ENCODE measurements around the gene C1QTNF1. TPM values are rescaled to one million over a fixed set of nuclear protein-coding genes. Genes with fewer than 3 reads are reported as not detected.

C1QTNF1 gene
- polyA plus RNA-seq, 1 of the 3 experiments (the other 2 are of a cell fraction) = 14.3 TPM

DNA sequence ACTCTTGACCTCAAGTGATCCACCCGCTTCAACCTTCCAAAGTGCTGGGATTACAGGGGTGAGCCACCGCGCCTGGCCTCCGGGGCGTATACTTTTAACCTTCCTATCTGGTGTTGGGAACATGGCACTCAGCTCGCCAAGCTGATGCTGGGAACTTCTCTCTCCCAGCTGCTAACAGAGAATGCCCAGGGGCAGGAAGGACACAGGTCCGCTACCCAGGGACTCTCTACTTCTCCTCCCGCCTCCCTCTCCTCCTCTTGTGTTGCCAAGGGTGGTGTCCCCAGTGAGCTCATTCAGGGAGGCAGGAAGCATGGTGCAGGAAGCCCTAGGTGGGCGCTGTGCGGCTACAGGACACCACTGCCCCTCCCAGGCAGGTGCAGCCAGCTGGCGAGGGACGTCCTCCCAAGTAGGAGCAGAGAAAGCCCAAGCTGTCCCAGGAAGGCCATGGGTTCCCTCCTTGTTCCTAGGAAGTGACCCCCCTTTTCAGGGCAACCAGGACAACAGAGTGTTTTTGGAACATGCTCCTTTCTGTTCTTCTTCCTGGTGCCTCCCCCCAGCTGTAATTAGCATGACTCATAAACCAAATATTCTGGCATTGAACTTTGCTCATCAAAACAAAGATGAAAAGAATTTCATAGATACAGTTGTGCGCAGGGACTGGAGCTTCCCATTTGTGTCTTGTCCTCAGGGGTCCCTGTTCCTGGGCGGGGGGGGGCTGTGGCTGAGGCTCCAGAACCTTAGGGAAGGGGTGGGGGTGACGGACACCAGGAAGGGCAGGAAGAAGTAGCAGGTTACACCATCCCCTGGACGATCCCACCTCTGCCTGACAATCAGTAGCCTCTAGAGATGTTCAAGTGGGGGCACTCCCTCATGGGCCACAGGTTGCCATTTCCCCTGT, 2.7 kb downstream of the C1QTNF1 start (continued):
- TF ChIP-seq, protein P1, sequence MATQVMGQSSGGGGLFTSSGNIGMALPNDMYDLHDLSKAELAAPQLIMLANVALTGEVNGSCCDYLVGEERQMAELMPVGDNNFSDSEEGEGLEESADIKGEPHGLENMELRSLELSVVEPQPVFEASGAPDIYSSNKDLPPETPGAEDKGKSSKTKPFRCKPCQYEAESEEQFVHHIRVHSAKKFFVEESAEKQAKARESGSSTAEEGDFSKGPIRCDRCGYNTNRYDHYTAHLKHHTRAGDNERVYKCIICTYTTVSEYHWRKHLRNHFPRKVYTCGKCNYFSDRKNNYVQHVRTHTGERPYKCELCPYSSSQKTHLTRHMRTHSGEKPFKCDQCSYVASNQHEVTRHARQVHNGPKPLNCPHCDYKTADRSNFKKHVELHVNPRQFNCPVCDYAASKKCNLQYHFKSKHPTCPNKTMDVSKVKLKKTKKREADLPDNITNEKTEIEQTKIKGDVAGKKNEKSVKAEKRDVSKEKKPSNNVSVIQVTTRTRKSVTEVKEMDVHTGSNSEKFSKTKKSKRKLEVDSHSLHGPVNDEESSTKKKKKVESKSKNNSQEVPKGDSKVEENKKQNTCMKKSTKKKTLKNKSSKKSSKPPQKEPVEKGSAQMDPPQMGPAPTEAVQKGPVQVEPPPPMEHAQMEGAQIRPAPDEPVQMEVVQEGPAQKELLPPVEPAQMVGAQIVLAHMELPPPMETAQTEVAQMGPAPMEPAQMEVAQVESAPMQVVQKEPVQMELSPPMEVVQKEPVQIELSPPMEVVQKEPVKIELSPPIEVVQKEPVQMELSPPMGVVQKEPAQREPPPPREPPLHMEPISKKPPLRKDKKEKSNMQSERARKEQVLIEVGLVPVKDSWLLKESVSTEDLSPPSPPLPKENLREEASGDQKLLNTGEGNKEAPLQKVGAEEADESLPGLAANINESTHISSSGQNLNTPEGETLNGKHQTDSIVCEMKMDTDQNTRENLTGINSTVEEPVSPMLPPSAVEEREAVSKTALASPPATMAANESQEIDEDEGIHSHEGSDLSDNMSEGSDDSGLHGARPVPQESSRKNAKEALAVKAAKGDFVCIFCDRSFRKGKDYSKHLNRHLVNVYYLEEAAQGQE (IDR thresholded peaks at IDR 0.05; ENCODE audit: low read depth, low read length) = no peak
- TF ChIP-seq, protein P2, sequence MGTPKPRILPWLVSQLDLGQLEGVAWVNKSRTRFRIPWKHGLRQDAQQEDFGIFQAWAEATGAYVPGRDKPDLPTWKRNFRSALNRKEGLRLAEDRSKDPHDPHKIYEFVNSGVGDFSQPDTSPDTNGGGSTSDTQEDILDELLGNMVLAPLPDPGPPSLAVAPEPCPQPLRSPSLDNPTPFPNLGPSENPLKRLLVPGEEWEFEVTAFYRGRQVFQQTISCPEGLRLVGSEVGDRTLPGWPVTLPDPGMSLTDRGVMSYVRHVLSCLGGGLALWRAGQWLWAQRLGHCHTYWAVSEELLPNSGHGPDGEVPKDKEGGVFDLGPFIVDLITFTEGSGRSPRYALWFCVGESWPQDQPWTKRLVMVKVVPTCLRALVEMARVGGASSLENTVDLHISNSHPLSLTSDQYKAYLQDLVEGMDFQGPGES (IDR thresholded peaks at IDR 0.05; ENCODE audit: low read depth, low read length) = no peak
- TF ChIP-seq MXI1 (IDR thresholded peaks at IDR 0.05; ENCODE audit: low read depth, low read length) (no peak), YY1 (IDR thresholded peaks at IDR 0.05; ENCODE audit: low read depth) (no peak), FOXM1 (IDR thresholded peaks at IDR 0.05; ENCODE audit: low read depth) (no peak), FOSL2 (IDR thresholded peaks at IDR 0.05; ENCODE audit: borderline replicate concordance, low read depth) (peak; percentile 92)
- TF ChIP-seq, protein P3, sequence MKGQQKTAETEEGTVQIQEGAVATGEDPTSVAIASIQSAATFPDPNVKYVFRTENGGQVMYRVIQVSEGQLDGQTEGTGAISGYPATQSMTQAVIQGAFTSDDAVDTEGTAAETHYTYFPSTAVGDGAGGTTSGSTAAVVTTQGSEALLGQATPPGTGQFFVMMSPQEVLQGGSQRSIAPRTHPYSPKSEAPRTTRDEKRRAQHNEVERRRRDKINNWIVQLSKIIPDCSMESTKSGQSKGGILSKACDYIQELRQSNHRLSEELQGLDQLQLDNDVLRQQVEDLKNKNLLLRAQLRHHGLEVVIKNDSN (IDR thresholded peaks at IDR 0.05; ENCODE audit: borderline replicate concordance, low read depth) = no peak
- TF ChIP-seq, protein P4, sequence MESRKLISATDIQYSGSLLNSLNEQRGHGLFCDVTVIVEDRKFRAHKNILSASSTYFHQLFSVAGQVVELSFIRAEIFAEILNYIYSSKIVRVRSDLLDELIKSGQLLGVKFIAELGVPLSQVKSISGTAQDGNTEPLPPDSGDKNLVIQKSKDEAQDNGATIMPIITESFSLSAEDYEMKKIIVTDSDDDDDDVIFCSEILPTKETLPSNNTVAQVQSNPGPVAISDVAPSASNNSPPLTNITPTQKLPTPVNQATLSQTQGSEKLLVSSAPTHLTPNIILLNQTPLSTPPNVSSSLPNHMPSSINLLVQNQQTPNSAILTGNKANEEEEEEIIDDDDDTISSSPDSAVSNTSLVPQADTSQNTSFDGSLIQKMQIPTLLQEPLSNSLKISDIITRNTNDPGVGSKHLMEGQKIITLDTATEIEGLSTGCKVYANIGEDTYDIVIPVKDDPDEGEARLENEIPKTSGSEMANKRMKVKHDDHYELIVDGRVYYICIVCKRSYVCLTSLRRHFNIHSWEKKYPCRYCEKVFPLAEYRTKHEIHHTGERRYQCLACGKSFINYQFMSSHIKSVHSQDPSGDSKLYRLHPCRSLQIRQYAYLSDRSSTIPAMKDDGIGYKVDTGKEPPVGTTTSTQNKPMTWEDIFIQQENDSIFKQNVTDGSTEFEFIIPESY (IDR thresholded peaks at IDR 0.05; ENCODE audit: borderline replicate concordance, low read depth) = no peak

Data from SK-N-SH (cell line).